Measurements from ENCODE around the gene UTP15. TPM values are rescaled to one million over a fixed set of nuclear protein-coding genes. Genes with fewer than 3 reads are reported as not detected.

UTP15 gene
- total RNA-seq, 4 donors from 2014 or later, result 6.7 to 69.3 (median 23.3) TPM

DNA sequence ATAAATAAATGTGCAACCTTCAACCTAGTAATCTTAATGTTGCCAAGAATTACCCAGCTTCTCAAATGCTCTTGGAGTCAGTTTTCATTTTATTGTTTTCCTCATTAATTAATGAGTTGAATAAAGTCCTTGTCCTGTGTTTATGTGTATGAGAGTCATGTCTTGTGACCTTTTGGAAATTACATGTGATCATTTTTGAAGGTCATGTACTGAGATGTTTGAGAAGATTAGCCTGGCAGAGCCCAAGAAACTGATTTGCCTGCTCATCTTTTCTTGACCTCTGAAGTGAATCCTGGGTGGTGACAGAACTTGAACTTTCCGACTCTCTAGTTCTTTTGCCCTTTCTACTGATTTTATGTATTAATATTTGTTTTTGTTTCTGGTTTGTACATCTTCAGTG, 15.5 kb upstream of the UTP15 start:
- no peak overlapping the region for H3K27ac ChIP-seq
- no peak for DNase-seq
- in situ Hi-C loops (cut with MboI; ENCODE audit: low pct_ligation_motif_present in 1 of 4, low pct_unique_long_range_greater_than_20kb in 1 of 4, low sequenced_read_pairs in 3 of 4) (loop anchor here in 1 of 4 donors (25.0 kb wide), 1 partner anchor 1962 kb away; the partner anchor contains the start of genes CERT1 and POLK), intact Hi-C loops (cut with DNase I; ENCODE audit: low total_unique reads) (no loop called here)
- H3K4me1 ChIP-seq, result peaks cover 0 to 6% (median 3%) of the 10 kb centered on the region in 4 donors
- TF ChIP-seq CTCF (IDR thresholded peaks at IDR 0.05) (no peak), EP300 (IDR thresholded peaks at IDR 0.05; ENCODE audit: low read depth) (no peak), POLR2A (IDR thresholded peaks at IDR 0.05) (no peak), POLR2AphosphoS5 (IDR thresholded peaks at IDR 0.05) (no peak)
- H3K27me3 ChIP-seq, result no peaks in the 10 kb centered on the region
- H3K36me3 ChIP-seq, result peaks cover 0 to 25% (median 10%) of the 10 kb centered on the region in 4 donors
- 79 to 90% methylated on average over 1 of the region's 1 CpG for WGBS, 2 donors (ENCODE audit: low coverage in 1 of 2)
- no peaks in the 10 kb centered on the region for H3K9me3 ChIP-seq
- H3K4me3 ChIP-seq, result no peak overlapping the region

GRCh38 chr5:73552642-73553041, 12.9 kb upstream of the UTP15 start:
- in situ Hi-C loops (cut with MboI; ENCODE audit: low pct_ligation_motif_present in 1 of 4, low pct_unique_long_range_greater_than_20kb in 1 of 4, low sequenced_read_pairs in 3 of 4), result loop anchor here in 1 of 4 donors (25.0 kb wide), 1 partner anchor 1960 kb away; the partner anchor contains the start of genes CERT1 and POLK
- Histone ChIP-seq H3K36me3 (peaks cover 0 to 40% (median 15%) of the 10 kb centered on the region in 4 donors), H3K27me3 (no peaks in the 10 kb centered on the region), H3K4me3 (no peak overlapping the region), H3K4me1 (no peaks in the 10 kb centered on the region), H3K9me3 (no peaks in the 10 kb centered on the region), H3K27ac (no peak overlapping the region)
- intact Hi-C loops (cut with DNase I; ENCODE audit: low total_unique reads), result no loop called here
- no peak for DNase-seq
- TF ChIP-seq CTCF (IDR thresholded peaks at IDR 0.05), result no peak
- no peak for TF ChIP-seq EP300 (IDR thresholded peaks at IDR 0.05; ENCODE audit: low read depth)
- no peak for TF ChIP-seq POLR2A (IDR thresholded peaks at IDR 0.05)

- no peak for DNase-seq
- no peaks in the 10 kb centered on the region for H3K9me3 ChIP-seq
- H3K4me3 ChIP-seq, result no peak overlapping the region
- peaks cover 0 to 65% (median 23%) of the 10 kb centered on the region in 4 donors for H3K36me3 ChIP-seq
- H3K4me1 ChIP-seq, result peaks cover 0 to 10% (median 3%) of the 10 kb centered on the region in 4 donors
- TF ChIP-seq POLR2A (IDR thresholded peaks at IDR 0.05) (no peak), CTCF (IDR thresholded peaks at IDR 0.05) (no peak), POLR2AphosphoS5 (IDR thresholded peaks at IDR 0.05) (no peak), EP300 (IDR thresholded peaks at IDR 0.05; ENCODE audit: low read depth) (no peak)
- WGBS, 2 donors (ENCODE audit: low coverage in 1 of 2), result 89% methylated on average over 1 of the region's 1 CpG; no CpG with 5 or more reads in 1 of the 2 donors
- in situ Hi-C loops (cut with MboI; ENCODE audit: low pct_ligation_motif_present in 1 of 4, low pct_unique_long_range_greater_than_20kb in 1 of 4, low sequenced_read_pairs in 3 of 4) (loop anchor here in 1 of 4 donors (25.0 kb wide), 1 partner anchor 1953 kb away; the partner anchor contains the start of genes CERT1 and POLK), intact Hi-C loops (cut with DNase I; ENCODE audit: low total_unique reads) (no loop called here)
- no peaks in the 10 kb centered on the region for H3K27me3 ChIP-seq
- no peak overlapping the region for H3K27ac ChIP-seq
Measured at GRCh38 chr5:73558950-73559349, 6.6 kb upstream of the UTP15 start.

DNA sequence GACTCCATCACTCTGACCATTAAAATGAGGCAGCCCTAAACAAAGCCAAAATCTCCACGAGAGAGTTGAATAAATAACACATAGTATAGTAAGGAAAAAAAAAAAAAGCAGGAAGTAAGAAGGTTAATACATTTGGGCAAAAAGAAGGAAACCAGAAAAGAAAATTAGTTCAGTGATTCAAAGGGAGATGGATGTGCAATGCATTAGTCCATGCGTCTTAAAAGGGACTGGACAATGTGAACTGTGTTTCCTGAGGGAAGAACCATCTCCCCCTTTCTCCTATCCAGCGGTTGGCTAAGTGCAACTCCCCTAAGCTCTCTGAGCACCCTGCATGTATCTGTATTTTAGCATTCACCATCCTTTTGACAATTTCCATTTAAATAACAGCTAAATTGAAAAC, 1.5 kb upstream of the UTP15 start:
- TF ChIP-seq POLR2A (IDR thresholded peaks at IDR 0.05) (no peak), EP300 (IDR thresholded peaks at IDR 0.05; ENCODE audit: low read depth) (no peak), CTCF (IDR thresholded peaks at IDR 0.05) (no peak), POLR2AphosphoS5 (IDR thresholded peaks at IDR 0.05) (no peak)
- Histone ChIP-seq H3K4me3 (peak overlapping the region; percentile 61 to 80 (median 76)), H3K4me1 (peaks cover 5 to 42% (median 22%) of the 10 kb centered on the region in 4 donors), H3K27me3 (no peaks in the 10 kb centered on the region), H3K27ac (peak overlapping the region; percentile 92 to 98 (median 96)), H3K9me3 (no peaks in the 10 kb centered on the region), H3K36me3 (peaks cover 0 to 31% (median 10%) of the 10 kb centered on the region in 4 donors)
- 28 to 29% methylated on average over 2 to 3 of the region's 3 CpGs for WGBS, 2 donors (ENCODE audit: low coverage in 1 of 2)
- no peak for DNase-seq
- intact Hi-C loops (cut with DNase I; ENCODE audit: low total_unique reads) (no loop called here), in situ Hi-C loops (cut with MboI; ENCODE audit: low pct_ligation_motif_present in 1 of 4, low pct_unique_long_range_greater_than_20kb in 1 of 4, low sequenced_read_pairs in 3 of 4) (loop anchor here in 1 of 4 donors (25.0 kb wide), 1 partner anchor 1948 kb away; the partner anchor contains the start of genes CERT1 and POLK)
